Left lung (tissue), 10 donors: ENCODE data around the gene NARF. TPM values are rescaled to one million over a fixed set of nuclear protein-coding genes. Genes with fewer than 3 reads are reported as not detected.

ENCODE experiments used
- ATAC-seq: fragments of 200-7000 bp; cut with Tn5 transposase; one replicate; pipeline ENCODE4 v1.9.1; 2020; ENCODE audit warnings: moderate library complexity
- DNase-seq, 4 donors: peaks; one replicate each; pipeline ENCODE4 v3.0.0-alpha.2; 2013 to 2020
- H3K27ac ChIP-seq, 2 donors: fragments of 200-600 bp; sonication (generic) in 1 of 2; one replicate each; pipeline versions ENCODE4 v1.5.0 to v1.8.0; 2020 to 2021
- H3K27me3 ChIP-seq, 2 donors: fragments of 200-600 bp; sonication (generic) in 1 of 2; one replicate each; pipeline versions ENCODE4 v1.5.0 to v1.8.0; 2020 to 2021
- H3K36me3 ChIP-seq, 2 donors: fragments of 200-600 bp; sonication (generic) in 1 of 2; one replicate each; pipeline versions ENCODE4 v1.5.0 to v1.8.0; 2020 to 2021
- H3K4me1 ChIP-seq, 2 donors: fragments of 200-600 bp; one replicate each; pipeline ENCODE4 v1.8.0; 2021
- H3K4me3 ChIP-seq, 2 donors: fragments of 200-600 bp; sonication (generic) in 1 of 2; one replicate each; pipeline versions ENCODE4 v1.5.0 to v1.8.0; 2020 to 2021; ENCODE audit warnings: mild to moderate bottlenecking in 1 of 2
- H3K9me3 ChIP-seq, 2 donors: fragments of 200-600 bp; sonication (generic) in 1 of 2; one replicate each; pipeline versions ENCODE4 v1.5.0 to v1.8.0; 2020 to 2021
- CTCF ChIP-seq, 2 donors: fragments of 200-600 bp; sonication (generic) in 1 of 2; IDR thresholded peaks; one replicate each; pipeline versions ENCODE4 v1.5.0 to v1.8.0; 2021; ENCODE audit warnings: antibody characterized with exemption in 2 of 2
- intact Hi-C, 2 donors: fragments of 100-400 bp; cut with DNase I; formaldehyde crosslinking; loops; one replicate each; pipeline versions ENCODE4 v1.11.2 to v1.14.2; 2022
- polyA plus RNA-seq, 6 donors: library from polyadenylated mRNA; unstranded; fragments of 120-200 nt; gene quantifications; one replicate each; pipeline ENCODE4 v1.2.1, GENCODE V29; 2013; ENCODE audit not compliant: insufficient read length in 6 of 6
- total RNA-seq, 2 donors: library from RNA; stranded (reverse); fragmentation: NEBNext Ultra II Directional; extraction: Animal tissue kit (Norgen Biotek cat#: 25700); gene quantifications; one replicate each; pipeline ENCODE4 v1.2.1, GENCODE V29; 2021
- donor health status: DM: no; HTN: yes; CAD: no.
- donor health status: DM: no; HTN: no; CAD: no.

The NARF gene
- total and polyA plus RNA-seq, 8 donors: 38.9 to 128 (median 112) TPM

- intact Hi-C loops: no loop called here
- no peaks in the 10 kb centered on the region for H3K27me3 ChIP-seq
- H3K36me3 ChIP-seq: peaks cover 0 to 33% of the 10 kb centered on the region in 2 donors
- ATAC-seq (no peak), DNase-seq (no peak)
- H3K4me3 ChIP-seq: no peak overlapping the region
- peaks cover 2 to 12% of the 10 kb centered on the region in 2 donors for H3K4me1 ChIP-seq
- TF ChIP-seq CTCF (IDR thresholded peaks at IDR 0.05): no peak
- no peak overlapping the region for H3K27ac ChIP-seq
- no peaks in the 10 kb centered on the region for H3K9me3 ChIP-seq
These were observed 33.0 kb downstream of the NARF start for GRCh38 chr17:82491533-82491932.

- TF ChIP-seq CTCF (IDR thresholded peaks at IDR 0.05): no peak
- intact Hi-C loops: no loop called here
- no peak for DNase-seq
- no peak overlapping the region for H3K4me3 ChIP-seq
- H3K27ac ChIP-seq: no peak overlapping the region
- H3K9me3 ChIP-seq: no peaks in the 10 kb centered on the region
- H3K4me1 ChIP-seq: peaks cover 5 to 20% of the 10 kb centered on the region in 2 donors
- no peaks in the 10 kb centered on the region for H3K27me3 ChIP-seq
- peaks cover 0 to 21% of the 10 kb centered on the region in 2 donors for H3K36me3 ChIP-seq
- ATAC-seq: no peak
These were observed 34.2 kb downstream of the NARF start for GRCh38 chr17:82492643-82493225.

- intact Hi-C loops: no loop called here
- no peak for TF ChIP-seq CTCF (IDR thresholded peaks at IDR 0.05)
- H3K27me3 ChIP-seq: no peaks in the 10 kb centered on the region
- H3K4me3 ChIP-seq: no peak overlapping the region
- no peak for ATAC-seq
- H3K9me3 ChIP-seq: no peaks in the 10 kb centered on the region
- H3K4me1 ChIP-seq: peaks cover 5 to 26% of the 10 kb centered on the region in 2 donors
- H3K36me3 ChIP-seq: peaks cover 0 to 15% of the 10 kb centered on the region in 2 donors
- no peak for DNase-seq
- no peak overlapping the region for H3K27ac ChIP-seq
These were observed 34.8 kb downstream of the NARF start for GRCh38 chr17:82493226-82493781.

GRCh38 chr17:82494236-82495055 is 35.9 kb downstream of the NARF start:
- peak; percentile 77 for ATAC-seq
- Histone ChIP-seq H3K27me3 (no peaks in the 10 kb centered on the region), H3K4me1 (peaks cover 5 to 36% of the 10 kb centered on the region in 2 donors), H3K27ac (peak overlapping the region in 1 of 2 donors; percentile 70), H3K9me3 (no peaks in the 10 kb centered on the region), H3K36me3 (peaks cover 0 to 4% of the 10 kb centered on the region in 2 donors), H3K4me3 (no peak overlapping the region)
- intact Hi-C loops: no loop called here
- DNase-seq: peak; percentile 78 to 92 (median 90)
- TF ChIP-seq CTCF (IDR thresholded peaks at IDR 0.05): peak; percentile 79 to 85
